ENCODE results near the gene ZNF521. TPM values are rescaled to one million over a fixed set of nuclear protein-coding genes. Genes with fewer than 3 reads are reported as not detected.

The ZNF521 gene
- total RNA-seq, 1 donor = 169 TPM

- DNase-seq (ENCODE audit: low read depth in 2 of 3, low spot score in 2 of 3) = no peak
Observed at GRCh38 chr18:25256439-25256838, 95.5 kb downstream of the ZNF521 start.

DNA sequence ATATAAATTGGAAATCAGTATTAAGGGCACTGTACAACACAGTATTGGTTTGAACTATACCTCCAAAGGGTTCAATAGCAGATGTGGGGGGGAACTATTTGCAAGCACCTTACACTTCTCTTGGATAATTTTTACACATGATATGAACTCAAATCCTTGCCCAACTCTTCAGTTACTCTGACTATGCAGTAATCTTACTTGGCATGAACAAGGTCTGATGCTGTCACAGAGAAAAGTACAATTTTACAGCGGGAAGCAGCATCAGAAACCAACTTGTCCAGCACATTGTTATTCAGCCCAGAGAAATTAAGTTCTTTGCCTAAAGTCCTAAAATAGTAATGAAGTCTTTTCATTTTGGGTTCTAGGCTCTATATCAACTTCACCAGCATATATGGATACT is 98.2 kb downstream of the ZNF521 start:
- no peak for DNase-seq (ENCODE audit: low read depth in 2 of 3, low spot score in 2 of 3)

GRCh38 chr18:25253136-25253535 is 98.8 kb downstream of the ZNF521 start:
- DNase-seq (ENCODE audit: low read depth in 2 of 3, low spot score in 2 of 3) = no peak

DNA sequence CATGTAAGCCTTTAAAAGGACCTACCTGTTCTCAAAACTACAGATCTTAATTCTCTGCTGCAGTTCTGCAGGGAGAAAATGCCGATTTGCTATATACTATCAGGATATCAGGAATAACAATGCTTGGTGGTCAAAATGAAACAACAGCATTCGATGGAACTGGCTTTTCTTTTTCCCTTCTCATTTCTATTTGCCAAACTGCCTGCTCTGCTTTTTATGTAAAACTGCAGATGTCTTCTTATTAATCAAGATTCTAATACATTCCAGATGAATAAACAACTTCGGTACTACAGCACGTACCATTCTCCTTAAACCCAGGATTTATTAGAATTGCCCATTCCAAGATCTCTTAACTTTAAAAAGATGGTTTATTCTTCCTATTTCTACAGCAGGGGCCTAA is 100.9 kb downstream of the ZNF521 start:
- DNase-seq (ENCODE audit: low read depth in 2 of 3, low spot score in 2 of 3) = no peak

- DNase-seq (ENCODE audit: low read depth in 2 of 3, low spot score in 2 of 3) = no peak
Observed at GRCh38 chr18:25250474-25250851, 101.5 kb downstream of the ZNF521 start.

DNA sequence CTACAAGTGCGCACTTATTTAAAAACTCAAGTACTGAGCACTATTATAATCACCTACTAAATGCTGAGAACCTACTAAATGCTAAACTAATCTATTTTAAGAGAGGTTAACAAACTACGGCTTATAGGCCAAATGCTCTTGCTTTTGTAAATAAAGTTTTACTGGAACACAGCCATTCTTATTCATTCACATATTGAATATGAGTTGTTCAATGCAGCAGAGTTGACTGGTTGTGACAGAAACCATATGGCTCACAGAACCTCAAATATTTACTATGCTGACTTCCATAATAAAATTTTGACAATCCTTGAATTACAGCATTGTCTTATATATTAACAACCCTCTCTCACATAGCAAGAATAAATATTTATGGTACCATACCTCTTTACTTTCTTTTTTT is 103.2 kb downstream of the ZNF521 start:
- no peak for DNase-seq (ENCODE audit: low read depth in 2 of 3, low spot score in 2 of 3)

DNA sequence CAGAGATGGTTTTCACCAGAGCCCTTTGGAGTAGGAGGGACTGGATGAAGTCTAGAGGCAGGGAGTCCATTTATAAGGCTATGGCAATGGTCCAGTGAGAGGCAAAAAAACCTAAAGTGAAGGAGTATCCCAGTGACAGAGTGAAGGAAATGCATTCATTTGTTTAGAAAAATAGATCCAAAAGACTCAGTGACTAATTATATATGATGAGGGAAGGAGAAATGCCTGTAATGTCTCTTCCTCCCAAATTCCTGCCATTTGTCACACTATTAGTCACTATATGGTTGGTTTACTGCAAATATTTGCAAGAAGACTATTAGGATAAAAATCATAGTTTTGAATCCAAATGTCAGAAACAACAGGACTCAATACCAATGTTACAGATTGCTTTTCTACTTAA is 104.2 kb downstream of the ZNF521 start:
- no peak for DNase-seq (ENCODE audit: low read depth in 2 of 3, low spot score in 2 of 3)

DNA sequence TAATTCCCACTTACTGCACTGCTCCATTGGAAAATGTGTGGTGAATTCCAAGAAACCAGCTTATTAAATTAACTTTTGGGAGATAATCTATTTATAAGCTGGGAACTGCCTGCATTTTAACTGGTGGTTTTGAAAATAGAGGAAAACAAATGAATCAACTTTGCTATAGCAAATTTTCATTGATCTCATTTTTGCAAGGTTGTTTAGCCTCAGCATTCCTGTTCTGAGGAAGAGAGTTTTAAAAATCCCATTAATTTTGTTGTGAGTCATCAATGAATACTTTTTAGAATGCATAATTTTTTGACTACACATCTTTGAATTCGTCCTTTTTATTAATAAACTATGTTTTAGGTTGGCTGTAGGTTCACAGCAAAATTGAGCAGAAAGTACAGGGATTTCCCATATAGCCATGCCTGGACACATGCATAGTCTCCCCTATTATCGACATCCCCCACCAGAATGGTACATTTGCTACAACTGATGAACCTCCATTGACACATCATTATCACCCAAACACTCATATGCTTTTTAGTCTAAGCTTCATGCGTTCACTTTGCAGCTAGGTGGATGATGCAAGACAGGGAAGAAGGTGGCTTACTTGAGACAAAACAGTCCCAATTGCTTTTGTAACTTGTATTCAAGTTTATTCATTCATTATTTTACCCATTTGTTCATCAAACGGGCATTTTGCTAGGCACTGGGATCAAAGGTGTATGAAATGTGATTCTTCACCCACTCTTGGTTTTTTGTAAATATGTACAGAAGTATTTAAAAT is 106.9 kb downstream of the ZNF521 start:
- no peak for DNase-seq (ENCODE audit: low read depth in 2 of 3, low spot score in 2 of 3)

DNA sequence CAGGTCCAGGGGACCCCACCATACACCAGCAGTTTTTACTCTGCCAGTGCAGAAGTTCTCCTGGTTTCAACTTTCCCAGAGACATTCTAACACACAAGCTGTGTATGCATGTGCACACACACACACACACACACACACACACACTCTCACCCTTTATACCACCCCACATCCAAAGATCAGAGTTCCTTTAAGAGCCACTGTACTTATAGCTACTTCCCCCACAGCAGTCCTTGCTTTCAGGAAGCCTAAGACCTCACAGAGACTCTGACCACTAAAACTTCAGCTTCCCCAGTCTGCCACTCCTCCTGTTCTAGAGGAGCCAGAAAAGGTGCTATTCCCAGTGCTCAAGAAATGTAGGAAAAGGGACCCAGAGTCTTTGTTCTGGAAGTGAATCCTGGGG is 107.8 kb downstream of the ZNF521 start:
- DNase-seq (ENCODE audit: low read depth in 2 of 3, low spot score in 2 of 3) = peak in 1 of 3 donors; percentile 44

DNA sequence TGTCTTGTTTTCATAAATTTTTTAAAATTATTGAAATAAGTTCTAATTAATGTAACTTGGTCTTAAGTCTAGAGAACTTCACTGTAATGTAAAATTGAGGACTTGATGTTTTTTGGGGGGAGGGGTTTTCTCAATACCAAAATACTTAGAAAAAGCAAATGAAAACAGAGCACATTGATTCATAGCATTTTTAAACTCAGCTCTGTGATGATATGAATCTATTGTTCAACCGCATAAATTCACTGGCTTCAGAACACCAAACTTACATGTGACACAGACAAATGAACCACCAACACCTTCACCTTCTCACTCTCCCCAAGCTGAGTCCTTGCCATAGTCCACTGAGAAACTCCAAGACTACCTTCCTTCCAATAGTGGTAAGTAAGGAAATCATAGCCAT is 108.2 kb downstream of the ZNF521 start:
- peak in 1 of 3 donors; percentile 28 for DNase-seq (ENCODE audit: low read depth in 2 of 3, low spot score in 2 of 3)

DNA sequence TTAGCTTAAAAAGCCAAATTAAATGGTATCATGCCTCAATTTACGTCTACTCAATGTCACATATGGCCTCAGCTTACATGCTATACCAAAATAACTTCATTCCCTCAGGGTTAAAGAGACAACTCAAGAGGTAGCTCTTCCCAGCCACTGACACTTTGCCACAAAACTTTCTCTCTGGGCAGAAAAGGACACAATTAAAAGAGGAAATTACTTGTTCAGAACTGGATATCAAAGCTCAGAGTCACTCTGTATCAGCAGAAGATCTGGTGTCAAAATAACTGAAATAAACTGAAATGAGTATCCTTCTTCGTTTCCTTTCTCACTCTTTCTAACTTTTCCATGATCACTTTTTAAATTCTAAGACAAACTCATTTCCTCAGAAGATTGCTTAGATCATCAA is 108.7 kb downstream of the ZNF521 start:
- peak in 1 of 3 donors; percentile 25 for DNase-seq (ENCODE audit: low read depth in 2 of 3, low spot score in 2 of 3)

DNA sequence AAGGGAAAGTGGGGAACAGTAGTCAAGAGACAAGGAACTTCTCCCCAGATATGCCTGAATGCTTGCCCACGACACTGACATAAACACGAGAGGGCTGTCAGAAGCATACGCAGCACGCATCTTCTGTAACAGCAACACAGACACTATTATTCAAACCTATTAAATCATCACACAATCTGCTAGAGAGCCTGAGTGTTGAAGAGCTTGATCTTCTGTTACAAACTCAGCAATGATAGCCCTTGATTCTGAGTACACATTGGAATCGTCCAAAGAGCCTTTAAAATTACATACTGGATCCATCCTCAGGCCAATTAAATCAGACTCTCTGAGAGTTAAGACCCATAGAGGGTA is 111.6 kb downstream of the ZNF521 start:
- DNase-seq (ENCODE audit: low read depth in 2 of 3, low spot score in 2 of 3) = no peak

DNA sequence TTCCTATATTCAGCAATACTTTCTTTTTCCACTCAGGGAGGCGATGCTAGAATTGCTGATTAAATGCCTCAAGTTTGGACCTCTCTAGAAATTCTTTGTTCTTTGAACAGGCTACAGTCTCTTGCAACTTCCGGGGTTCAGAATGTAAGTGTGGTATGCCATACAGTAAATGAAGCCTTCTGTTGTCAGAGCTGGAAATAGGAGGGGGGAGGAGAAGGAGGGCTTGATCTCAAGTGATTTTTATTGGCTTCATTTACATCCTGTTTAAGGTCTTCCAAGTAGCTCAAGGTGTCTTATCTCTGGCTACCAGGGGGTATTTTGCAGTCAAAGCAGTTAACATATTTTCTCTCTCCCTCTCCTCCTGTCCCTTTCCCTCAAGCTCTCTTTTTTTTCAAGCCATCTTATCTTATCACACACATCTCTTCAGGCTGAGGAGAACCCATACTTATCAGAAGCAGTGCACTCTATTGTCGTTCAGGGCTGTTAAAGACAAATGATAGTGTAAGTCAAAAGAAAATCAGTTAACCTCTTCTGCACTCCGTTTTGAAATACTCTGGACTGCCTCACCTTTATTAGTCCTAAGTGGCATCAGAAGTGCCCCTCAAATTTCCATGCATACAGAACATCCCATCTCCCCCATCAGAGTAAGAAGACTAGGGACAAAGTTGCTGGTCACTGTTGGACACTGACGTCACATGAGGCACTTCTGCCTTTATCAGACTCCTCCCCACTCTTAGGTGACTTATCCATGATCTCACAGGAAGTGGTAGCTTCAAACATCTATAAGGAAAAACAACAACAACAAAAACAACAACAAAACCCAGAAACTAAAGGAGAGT is 112.2 kb downstream of the ZNF521 start:
- DNase-seq (ENCODE audit: low read depth in 2 of 3, low spot score in 2 of 3) = peak in 2 of 3 donors; percentile 65 to 84

DNA sequence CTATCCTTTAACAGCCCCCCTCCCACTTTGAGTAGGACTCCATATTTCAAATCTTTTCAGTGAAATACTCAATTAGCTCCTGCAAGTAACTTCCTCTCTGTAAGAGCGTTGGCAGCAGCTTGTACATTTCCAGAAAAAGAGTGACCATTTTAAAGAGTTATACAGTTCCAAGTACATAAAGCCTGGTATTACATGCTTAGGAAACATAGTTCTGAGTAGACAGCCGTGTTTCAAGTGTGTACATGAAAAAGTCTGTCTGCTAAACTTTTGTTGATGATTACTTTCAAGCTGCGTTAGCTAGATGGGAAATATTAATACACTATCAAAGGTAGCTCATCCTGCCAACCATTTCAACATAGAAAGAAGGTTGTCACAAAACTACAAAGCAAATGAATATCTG is 112.8 kb downstream of the ZNF521 start:
- DNase-seq (ENCODE audit: low read depth in 2 of 3, low spot score in 2 of 3) = peak in 1 of 3 donors; percentile 52

DNA sequence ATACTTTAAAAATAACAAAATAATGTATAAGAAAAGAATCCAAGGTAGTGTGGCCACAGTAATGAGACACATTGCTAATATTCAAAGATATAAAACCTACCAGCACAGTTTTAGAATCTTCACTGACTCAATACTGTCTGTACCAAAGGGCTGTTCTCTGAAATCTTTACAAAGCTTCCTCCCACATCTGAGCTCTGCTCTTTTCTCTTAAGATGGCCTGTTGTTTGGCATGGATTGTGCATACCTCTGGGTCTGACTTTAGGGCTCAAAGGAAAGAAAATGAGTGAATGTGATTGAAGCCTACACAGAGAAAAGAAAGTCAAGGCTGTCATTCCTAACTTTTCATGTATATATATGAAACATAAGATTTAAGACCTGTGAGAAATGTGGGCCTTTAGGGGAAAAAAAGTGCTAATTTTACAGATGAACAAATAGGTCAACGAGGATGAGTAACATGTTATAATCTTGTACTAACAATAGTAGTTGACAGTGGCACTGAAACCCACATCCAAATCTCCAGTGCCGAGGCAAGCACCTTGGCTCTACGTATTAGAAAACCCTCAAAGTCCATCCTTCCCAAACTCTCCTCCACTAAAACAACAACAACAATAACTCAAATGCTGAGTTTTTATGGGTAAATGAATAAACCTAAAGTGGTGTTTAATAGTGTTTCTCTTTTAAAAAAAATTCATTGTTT is 114.2 kb downstream of the ZNF521 start:
- no peak for DNase-seq (ENCODE audit: low read depth in 2 of 3, low spot score in 2 of 3)

GRCh38 chr18:25236736-25237135 is 115.2 kb downstream of the ZNF521 start:
- no peak for DNase-seq (ENCODE audit: low read depth in 2 of 3, low spot score in 2 of 3)

- DNase-seq (ENCODE audit: low read depth in 2 of 3, low spot score in 2 of 3) = peak in 1 of 3 donors; percentile 60
Observed at GRCh38 chr18:25235401-25236042, 116.4 kb downstream of the ZNF521 start.

DNA sequence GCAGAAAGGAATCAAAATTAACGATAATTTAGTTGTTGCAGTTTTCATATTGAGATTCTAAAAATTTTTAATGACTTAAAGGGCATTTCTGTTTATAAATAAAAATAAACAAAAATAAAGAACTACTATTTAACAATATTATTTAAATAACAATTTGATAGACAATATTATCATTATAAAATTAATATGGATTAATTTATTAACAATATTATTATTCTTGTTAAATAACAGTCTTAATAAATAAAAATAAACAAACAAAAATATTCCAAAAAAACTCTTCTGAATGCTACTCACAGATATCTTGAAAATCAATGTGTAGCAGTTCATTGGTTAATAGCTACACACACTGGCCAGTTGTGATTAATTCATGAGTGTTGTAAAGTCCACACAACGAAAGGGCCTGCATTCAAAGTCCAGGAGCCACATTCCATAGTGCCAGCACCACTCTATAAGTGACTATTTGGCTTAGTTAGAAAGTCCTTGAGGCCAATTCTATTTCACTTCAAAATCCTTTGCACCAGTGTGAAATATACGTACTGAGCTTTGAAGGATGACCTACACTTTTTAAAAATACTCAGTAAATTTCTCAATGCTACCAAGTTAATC is 117.1 kb downstream of the ZNF521 start:
- DNase-seq (ENCODE audit: low read depth in 2 of 3, low spot score in 2 of 3) = no peak

GRCh38 chr18:25234322-25234639 is 117.7 kb downstream of the ZNF521 start:
- DNase-seq (ENCODE audit: low read depth in 2 of 3, low spot score in 2 of 3) = no peak

DNA sequence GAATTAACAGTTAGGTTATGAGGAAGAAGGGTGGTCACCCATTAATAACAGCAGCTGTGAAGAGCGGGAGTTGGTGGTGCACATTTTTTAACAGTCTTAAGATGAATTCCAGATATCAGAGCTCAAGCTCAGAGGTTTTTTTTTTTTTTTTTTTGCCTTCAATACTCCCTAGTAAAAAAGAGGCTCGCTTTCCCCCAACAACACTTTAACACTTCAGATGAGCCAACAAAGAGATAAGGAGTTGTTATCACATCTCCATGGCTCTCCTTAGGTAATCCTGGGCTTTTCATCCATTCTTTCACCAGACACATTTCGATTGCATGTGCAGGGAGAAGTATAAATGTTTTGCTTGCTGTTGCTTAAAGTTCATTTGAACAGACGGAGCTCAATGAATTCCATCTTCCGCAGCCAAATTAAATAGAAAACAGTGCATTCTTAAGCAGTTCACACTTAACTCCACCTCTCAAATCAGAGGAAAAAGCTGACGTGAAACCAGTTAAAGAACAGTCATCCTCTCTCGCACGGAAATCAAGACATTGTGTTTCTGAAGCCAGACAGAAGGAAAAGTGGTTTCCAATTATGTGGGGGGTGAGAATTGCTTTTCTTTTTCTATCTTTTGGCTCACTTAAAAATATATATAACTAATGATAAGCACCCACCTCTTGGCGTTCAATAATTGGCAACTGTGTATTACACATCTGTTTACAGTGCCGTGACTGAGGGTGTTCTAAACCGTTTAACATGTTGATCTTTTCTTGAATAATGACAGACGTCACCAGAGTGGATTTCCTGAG is 118.2 kb downstream of the ZNF521 start:
- peak in 1 of 3 donors; percentile 55 for DNase-seq (ENCODE audit: low read depth in 2 of 3, low spot score in 2 of 3)

Data from hematopoietic multipotent progenitor cell (in vitro differentiated cells).